ENCODE results near the gene UNC13B.
"Not testable (repeated sequence)": the region's sequence is repeated elsewhere in the genome, so short reads cannot be mapped to it uniquely, and the experiment has no call there.

DNA sequence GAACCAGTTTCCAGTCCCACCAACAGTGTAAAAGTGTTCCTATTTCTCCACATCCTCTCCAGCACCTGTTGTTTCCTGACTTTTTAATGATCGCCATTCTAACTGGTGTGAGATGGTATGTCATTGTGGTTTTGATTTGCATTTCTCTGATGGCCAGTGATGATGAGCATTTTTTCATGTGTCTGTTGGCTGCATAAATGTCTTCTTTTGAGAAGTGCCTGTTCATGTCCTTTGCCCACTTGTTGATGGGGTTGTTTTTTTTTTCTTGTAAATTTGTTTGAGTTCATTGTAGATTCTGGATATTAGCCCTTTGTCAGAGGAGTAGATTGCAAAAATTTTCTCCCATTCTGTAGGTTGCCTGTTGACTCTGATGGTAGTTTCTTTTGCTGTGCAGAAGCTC is 84.1 kb downstream of the UNC13B start:
- not testable (repeated sequence) for TF ChIP-seq TAF1 (IDR thresholded peaks at IDR 0.05; ENCODE audit: borderline replicate concordance, low read depth, low read length); POLR2A (IDR thresholded peaks at IDR 0.05; ENCODE audit: low read depth, low read length); POLR2AphosphoS5 (IDR thresholded peaks at IDR 0.05; ENCODE audit: low read depth, low read length)

All from GM12892 (cell line).